ENCODE measurements around the gene ZNF346.

DNA sequence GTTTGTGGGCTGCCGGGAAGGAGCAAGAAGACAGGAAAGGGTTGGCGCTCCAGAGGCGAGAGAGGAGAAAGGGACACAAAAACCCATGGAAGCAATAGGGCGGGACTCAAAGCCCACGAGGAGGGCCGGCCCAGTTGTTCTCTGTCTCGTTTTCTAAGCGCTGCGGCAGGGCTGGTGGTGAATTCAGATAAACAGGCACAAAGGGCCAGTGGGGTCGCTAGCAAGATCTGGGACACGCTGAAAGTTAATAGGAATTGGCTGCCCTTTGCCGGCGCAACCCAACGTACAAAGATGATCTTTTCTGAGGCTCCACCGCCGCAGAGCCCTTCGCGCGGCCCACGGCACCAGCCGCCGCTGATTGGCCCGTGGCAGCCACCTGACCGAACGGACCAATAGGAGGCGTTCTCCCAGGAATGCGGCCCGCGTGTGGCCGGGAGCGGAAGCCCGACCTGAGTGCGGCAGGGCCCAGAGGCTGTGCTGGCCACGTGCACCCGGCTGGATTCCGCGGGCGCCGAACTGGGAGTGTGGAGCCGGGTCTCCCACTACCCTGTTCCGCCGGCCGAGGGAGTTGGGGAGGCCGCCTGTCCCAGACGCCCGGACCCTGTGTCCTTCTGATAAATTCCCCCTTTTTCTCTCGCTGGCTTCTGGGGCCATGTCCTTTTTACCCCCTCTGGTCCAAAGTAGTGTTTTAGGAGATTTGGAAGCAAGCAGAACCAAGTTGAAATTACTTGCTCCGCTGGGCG, 94.3 kb downstream of the ZNF346 start:
- TF ChIP-seq, protein P1, sequence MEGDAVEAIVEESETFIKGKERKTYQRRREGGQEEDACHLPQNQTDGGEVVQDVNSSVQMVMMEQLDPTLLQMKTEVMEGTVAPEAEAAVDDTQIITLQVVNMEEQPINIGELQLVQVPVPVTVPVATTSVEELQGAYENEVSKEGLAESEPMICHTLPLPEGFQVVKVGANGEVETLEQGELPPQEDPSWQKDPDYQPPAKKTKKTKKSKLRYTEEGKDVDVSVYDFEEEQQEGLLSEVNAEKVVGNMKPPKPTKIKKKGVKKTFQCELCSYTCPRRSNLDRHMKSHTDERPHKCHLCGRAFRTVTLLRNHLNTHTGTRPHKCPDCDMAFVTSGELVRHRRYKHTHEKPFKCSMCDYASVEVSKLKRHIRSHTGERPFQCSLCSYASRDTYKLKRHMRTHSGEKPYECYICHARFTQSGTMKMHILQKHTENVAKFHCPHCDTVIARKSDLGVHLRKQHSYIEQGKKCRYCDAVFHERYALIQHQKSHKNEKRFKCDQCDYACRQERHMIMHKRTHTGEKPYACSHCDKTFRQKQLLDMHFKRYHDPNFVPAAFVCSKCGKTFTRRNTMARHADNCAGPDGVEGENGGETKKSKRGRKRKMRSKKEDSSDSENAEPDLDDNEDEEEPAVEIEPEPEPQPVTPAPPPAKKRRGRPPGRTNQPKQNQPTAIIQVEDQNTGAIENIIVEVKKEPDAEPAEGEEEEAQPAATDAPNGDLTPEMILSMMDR (IDR thresholded peaks at IDR 0.05), result no peak
- TF ChIP-seq POLR2A (IDR thresholded peaks at IDR 0.05), result no peak
